ENCODE results near the gene RIPOR3. TPM values are rescaled to one million over a fixed set of nuclear protein-coding genes. Genes with fewer than 3 reads are reported as not detected.

RIPOR3 gene
- total RNA-seq, 1 experiment from 2014 or later = 0.46 TPM

DNA sequence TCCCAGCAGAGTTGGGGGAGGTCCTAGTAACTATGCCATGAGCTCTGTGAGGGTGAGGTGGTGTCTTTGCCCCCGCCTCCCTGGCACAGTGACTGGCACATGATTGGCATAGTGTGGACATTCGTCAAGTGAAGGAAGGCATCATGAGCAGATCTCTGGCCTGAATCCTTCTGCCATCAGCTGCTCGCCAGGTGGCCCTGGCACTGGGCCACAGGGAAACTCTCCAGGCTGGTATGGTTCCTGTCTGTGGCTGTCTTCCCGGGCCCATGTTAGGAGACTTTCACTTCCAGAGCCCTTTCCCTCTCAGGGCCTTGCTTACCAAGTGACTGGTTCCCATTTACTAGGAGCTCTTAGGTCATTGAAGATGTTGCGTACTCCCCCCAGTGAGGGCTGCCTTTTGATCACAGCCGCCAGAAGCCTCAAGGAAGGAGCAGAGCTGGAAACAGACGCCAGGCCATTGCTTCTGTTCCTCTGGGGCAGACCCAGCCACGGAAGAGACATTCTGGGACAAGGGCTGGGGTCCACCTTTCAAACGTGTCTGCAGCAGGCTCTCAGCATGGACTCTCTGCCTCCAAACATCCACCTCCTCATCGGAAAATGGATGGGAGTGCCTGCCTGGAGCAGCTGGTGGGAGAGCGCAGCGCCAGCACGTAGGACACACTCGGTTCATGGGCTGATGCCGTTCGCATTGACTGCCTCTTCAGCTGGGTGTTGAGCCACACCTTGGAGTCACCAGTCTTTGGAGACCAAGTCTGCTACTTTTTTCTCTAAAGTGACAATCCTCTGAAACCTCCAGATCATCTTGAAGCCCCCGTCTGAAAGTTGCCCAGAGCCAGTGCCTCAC lies 113.9 kb downstream of the RIPOR3 start:
- H4K20me1 ChIP-seq (ENCODE audit: control insufficient read depth, insufficient read depth, insufficient read length) = no peaks in the 10 kb centered on the region
- H3K4me3 Mint-ChIP-seq = no peak overlapping the region; a peak in 1 of 5 replicates

More for the DNA sequence above, 113.9 kb downstream of the RIPOR3 start:
- Histone ChIP-seq H3K14ac (ENCODE audit: insufficient read depth, low read length) (no peak overlapping the region), H3K4ac (ENCODE audit: low read depth, low read length) (no peak overlapping the region), H2BK5ac (ENCODE audit: insufficient read length, low read length) (no peak overlapping the region), H2BK120ac (ENCODE audit: low read depth, low read length, poor library complexity, severe bottlenecking) (no peak overlapping the region), H3K4me2 (ENCODE audit: insufficient read depth, insufficient read length, low read length) (no peak overlapping the region), H3K27me3 (ENCODE audit: insufficient read depth, low read length) (no peaks in the 10 kb centered on the region), H3K79me2 (ENCODE audit: insufficient read depth, low read length) (no peaks in the 10 kb centered on the region), H2BK15ac (ENCODE audit: low read depth, low read length) (no peak overlapping the region), H3K9me3 (ENCODE audit: control insufficient read depth, low read depth, low read length) (no peaks in the 10 kb centered on the region), H2AK5ac (ENCODE audit: insufficient read length, low read length) (no peak overlapping the region), H3K4me1 (ENCODE audit: insufficient read depth, low read length) (no peaks in the 10 kb centered on the region), H3K18ac (ENCODE audit: insufficient read length, low read depth, low read length) (no peak overlapping the region), H4K91ac (ENCODE audit: insufficient read length, low read depth, low read length) (no peak overlapping the region), H3T11ph (ENCODE audit: low read length) (no peak overlapping the region), H3K27ac (ENCODE audit: insufficient read length, low read depth, low read length) (no peak overlapping the region), H3K23me2 (ENCODE audit: insufficient read length, low read depth, low read length, poor library complexity, severe bottlenecking) (no peaks in the 10 kb centered on the region), H2AFZ (ENCODE audit: low read length) (no peak overlapping the region), H3K23ac (ENCODE audit: insufficient read length, low read depth, low read length) (no peak overlapping the region), H2BK12ac (ENCODE audit: insufficient read length, low read depth, low read length) (no peak overlapping the region), H4K5ac (ENCODE audit: insufficient read length, low read depth, low read length) (no peak overlapping the region), H3K79me1 (ENCODE audit: insufficient read depth, low read depth, low read length, poor library complexity, severe bottlenecking) (no peaks in the 10 kb centered on the region), H3K9ac (ENCODE audit: extremely low read depth, insufficient read length, low read length) (no peak overlapping the region), H2BK20ac (ENCODE audit: low read depth, low read length, poor library complexity, severe bottlenecking) (no peak overlapping the region), H4K8ac (replicated peaks; ENCODE audit: insufficient read length, low read depth, low read length) (no peak overlapping the region), H3K56ac (ENCODE audit: insufficient read length, low read depth, low read length) (no peak overlapping the region)
- peaks cover 0 to 5% of the 10 kb centered on the region in 2 experiments; a peak in 2 of 4 replicates for H3K4me1 Mint-ChIP-seq
- no peaks in the 10 kb centered on the region for H3K9me3 Mint-ChIP-seq
- no peaks in the 10 kb centered on the region for H3K27me3 Mint-ChIP-seq (ENCODE audit: low read depth)
- TF ChIP-seq, protein P1, sequence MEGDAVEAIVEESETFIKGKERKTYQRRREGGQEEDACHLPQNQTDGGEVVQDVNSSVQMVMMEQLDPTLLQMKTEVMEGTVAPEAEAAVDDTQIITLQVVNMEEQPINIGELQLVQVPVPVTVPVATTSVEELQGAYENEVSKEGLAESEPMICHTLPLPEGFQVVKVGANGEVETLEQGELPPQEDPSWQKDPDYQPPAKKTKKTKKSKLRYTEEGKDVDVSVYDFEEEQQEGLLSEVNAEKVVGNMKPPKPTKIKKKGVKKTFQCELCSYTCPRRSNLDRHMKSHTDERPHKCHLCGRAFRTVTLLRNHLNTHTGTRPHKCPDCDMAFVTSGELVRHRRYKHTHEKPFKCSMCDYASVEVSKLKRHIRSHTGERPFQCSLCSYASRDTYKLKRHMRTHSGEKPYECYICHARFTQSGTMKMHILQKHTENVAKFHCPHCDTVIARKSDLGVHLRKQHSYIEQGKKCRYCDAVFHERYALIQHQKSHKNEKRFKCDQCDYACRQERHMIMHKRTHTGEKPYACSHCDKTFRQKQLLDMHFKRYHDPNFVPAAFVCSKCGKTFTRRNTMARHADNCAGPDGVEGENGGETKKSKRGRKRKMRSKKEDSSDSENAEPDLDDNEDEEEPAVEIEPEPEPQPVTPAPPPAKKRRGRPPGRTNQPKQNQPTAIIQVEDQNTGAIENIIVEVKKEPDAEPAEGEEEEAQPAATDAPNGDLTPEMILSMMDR (conservative IDR thresholded peaks at IDR 0.05) = no peak
- peaks cover 25 to 69% (median 62%) of the 10 kb centered on the region in 3 experiments; a peak in 6 of 7 replicates for H3K36me3 Mint-ChIP-seq (ENCODE audit: insufficient read depth in 1 of 3, low read depth in 3 of 3)
- H3K27ac Mint-ChIP-seq = no peak overlapping the region
- DNase-seq = no peak
- WGBS (ENCODE audit: extremely low coverage, insufficient read length, low lambda C conversion rate) = no CpG with 5 or more reads among the region's 17 CpGs
